CD4-positive, alpha-beta T cell treated with Interleukin-1 beta for 1 hour (primary cell): ENCODE data around the gene FAM171A1.
"Not testable (repeated sequence)": the region's sequence is repeated elsewhere in the genome, so short reads cannot be mapped to it uniquely, and the experiment has no call there.

Experiments
- DNase-seq, 2 donors: peaks; one replicate each; pipeline ENCODE4 v3.0.0-alpha.2; 2020 to 2022

The FAM171A1 gene

DNA sequence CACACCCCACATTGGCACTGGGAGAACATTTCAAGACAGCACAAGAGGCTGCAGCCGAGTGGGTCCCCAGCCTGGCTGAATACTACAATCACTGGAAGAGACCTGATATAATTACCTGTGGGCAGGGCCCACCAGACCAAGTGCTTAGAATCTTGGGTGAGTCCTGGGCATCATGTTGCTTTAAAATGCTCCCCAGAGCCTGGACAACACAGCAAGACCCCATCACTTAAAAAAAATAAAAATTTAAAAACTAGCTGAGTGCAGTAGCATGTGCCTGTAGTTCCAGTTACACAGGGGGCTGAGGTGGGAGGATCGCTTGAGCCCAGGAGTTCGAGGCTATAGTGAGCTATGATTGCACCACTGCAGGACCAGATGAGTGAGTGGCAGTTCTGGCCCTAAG, 28.1 kb downstream of the FAM171A1 start:
- DNase-seq = no peak

DNA sequence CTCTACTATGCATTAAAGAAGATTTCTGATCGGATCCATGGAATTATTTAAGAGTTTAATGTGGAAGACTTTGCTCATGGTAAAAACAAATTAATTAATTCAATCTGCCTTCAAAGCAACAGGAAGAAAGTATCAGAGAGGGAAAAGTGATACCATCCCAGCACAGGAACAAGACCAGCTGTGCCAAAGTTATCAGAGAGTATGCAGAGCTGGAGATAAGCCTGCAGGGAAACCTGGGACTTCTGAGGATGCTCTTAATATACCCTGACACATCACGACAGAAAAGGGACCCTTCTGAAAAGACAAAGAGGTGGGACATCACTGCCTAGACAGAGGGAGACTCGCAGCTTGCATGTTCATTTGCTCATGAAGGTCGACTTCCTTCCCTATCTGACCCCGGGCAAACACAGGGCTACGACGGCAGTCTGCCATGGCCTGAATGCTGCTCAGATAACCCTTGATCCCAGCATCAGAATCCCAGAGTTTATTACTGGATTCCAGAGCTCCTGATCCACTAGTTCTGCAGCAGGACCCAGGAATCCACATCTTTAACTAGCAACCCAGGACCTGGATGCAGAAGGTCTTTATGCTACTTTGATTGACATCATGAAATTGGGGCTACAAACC, 29.5 kb downstream of the FAM171A1 start:
- DNase-seq = no peak

DNA sequence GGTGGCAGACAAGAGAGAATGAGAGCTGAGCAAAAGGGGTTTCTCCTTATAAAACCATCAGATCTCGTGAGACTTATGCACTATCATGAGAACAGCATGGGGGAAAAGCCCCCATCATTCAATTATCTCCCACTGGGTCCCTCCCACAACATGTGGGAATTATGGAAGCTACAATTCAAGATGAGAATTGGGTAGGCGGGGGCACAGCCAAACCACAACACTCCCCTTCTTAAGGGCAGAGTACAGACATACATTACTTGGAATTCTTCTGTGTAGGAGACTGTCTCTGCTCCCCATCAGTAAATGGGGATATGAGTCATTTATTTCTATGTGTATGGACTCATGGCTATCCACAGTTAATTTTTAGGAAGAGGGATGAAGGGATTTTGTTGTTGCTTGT, 31.2 kb downstream of the FAM171A1 start:
- no peak for DNase-seq

DNA sequence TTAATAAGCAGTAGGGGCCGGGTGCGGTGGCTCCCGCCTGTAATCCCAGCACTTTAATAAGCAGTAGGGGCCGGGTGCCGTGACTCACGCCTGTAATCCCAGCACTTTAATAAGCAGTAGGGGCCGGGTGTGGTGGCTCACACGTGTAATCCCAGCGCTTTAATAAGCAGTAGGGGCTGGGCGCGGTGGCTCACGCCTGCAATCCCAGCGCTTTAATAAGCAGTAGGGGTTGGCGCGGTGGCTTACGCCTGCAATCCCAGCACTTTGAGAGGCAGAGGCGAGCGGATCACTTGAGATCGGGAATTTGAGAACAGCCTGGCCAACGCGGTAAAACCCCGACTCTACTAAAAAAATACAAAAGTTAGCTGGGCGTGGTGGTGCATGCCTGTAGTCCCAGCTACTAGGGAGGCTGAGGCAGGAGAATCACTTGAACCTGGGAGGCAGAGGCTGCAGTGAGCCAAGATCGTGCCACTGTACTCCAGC, 33.6 kb downstream of the FAM171A1 start:
- DNase-seq = not testable (repeated sequence)

DNA sequence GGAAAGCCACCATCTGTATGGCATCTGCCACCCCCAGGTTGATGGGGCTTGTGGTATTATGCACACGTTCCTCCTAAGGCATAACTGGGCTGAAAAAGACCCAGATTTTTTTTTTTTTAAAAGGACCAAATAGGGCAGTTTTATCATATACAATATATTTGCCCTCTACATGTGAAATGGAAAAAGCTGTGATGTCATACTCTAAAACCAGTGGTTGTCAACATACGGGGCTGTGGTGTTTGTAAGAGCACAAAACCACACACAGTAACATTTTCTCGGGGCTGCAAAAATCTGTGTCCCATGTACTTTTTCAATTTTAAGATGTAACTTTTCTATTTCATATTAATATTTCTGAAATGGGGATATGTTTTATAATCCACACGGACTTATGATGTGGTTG, 34.9 kb downstream of the FAM171A1 start:
- no peak for DNase-seq

DNA sequence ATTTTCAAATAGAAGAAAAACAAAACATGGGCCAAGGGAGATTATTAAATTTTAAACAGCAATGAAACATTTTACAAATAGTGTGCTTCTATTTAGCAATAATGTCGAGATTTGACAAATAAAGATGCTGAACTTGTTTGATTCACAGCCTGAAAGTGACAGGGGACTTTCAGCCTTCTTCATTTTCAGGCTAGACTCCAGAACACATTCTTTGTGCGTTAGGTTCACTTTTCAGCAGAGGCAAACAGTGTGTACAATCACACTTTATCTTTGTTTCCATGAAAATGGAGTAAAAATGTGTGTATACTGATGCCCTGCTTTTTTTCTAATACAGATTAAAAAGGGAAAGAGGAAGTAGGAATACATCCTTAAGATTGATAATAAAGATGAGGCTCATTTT, 35.6 kb downstream of the FAM171A1 start:
- DNase-seq = no peak

DNA sequence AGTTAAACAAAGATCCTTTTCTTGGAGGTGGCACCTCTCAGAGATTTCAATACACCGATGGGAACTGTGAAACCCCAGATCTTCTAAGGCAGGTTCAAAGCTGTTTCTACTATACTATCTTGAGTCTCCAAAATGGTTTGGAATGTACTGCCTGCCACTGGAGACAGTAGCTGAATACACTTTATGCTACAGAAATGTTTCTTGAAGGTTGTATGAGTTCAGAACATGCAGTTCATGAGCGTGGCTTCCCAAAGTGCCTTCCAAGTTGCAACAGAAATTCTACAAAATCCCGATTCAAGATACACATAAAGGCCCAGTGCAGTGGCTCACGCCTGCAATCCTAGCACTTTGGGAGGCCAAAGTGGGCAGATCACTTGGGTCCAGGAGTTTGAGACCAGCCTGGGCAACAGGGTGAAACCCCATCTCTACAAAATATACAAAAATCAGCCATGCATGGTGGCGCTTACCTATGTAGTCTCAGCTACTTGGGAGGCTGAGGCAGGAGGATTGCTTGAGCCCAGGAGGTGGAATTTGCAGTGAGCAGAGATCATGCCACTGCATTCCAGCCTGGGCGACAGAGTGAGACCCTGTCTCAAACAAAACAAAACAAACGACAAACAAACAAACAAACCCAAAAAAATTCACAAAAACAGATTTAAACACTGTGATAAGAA, 36.3 kb downstream of the FAM171A1 start:
- no peak for DNase-seq

DNA sequence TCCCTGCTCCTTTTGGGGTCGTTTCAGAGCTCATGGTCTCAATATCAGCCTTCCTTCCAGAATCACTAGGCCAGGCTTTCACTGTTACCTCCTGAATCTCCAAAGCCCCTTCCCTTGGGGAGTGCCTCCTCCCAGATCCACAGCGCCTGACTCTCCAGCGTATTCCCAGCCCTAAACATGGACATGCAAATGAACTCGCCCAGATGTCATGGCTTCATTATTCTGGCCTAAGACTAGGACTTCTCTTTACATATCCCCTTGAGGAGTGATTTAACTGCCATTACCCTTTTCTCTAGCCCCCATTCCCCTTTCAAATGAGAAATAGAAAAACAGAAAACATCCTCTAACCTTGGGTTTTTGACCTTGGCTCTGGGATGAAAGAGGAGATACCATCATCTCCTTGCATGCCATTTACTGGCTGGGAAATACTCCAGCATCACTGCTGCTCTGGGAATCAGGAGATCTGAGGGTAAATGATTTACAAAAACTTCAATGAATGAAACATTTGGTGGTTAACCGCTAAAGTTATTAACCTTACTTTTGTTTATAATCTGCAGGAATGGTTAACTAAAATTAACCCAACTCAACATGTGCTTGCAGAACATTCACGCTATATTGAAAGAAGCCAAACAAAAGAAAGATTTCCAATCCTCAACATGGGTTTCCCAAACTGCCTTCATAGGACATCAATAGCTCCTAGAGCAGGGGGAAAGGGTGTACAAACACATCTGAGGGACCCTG, 37.0 kb downstream of the FAM171A1 start:
- DNase-seq = no peak

DNA sequence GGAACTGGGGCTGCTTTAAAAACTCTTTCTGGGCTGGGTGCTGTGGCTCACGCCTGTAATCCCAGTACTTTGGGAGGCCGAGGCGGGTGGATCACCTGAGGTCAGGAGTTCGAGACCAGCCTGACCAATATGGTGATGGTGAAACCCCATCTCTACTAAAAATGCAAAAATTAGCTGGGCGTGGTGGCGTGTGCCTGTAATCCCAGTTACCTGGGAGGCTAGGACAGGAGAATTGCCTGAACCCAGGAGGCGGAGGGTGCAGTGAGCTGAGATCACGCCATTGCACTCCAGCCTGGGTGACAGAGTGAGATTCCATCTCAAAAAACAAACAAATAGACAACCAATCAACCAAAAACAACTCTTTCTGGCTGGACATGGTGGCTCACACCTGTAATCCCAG, 37.9 kb downstream of the FAM171A1 start:
- not testable (repeated sequence) for DNase-seq

DNA sequence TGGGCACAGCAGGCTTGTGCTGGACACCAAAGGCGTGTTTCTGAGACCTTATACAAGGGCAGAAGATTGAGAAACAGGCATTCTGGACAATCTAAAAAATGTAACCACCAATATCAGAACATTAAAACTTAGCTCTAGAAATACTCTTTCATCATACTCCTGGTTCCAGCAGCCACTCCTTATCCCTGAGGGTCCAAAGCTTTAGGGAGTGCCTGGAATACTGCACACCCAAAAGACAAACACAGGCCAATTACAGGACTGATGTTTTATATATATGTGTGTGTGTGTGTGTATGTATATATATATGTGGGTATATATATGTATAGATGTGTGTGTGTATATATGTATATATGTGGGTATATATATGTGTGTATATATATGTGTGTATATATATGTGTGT, 39.6 kb downstream of the FAM171A1 start:
- no peak for DNase-seq

DNA sequence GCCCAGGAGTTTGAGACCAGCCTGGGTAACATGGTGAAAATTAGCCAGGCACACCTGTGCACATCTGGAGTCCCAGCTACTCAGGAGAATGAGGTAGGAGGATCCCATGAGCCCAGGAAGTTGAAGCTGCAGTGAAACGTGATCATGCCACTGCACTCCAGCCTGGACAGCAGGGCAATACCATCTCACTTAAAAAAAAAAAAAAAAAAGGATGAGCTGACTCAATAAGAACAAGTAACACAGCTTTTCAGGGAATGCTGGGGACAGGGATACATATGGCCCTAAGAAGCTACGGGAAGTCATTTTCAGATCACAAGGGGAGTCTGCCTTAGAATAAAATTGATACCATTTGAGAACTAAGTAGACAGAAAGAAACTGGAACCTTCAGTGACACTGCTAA, 41.7 kb downstream of the FAM171A1 start:
- no peak for DNase-seq

DNA sequence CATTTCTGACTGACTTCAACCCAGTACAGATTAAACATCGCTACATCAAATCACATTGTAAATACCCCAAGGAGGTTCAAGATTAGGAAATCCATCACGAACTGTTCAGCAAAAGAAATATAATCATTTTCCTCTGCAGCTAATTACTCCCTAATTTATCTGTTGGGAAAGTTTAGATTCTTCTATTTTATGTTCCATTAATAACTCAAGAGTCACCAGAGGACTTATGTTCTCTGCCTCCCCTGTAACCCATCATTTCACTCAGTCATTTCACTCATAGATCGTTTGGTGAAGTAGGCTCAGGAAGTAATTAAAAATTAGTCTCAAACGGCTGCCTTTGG, 45.2 kb downstream of the FAM171A1 start:
- DNase-seq = no peak

DNA sequence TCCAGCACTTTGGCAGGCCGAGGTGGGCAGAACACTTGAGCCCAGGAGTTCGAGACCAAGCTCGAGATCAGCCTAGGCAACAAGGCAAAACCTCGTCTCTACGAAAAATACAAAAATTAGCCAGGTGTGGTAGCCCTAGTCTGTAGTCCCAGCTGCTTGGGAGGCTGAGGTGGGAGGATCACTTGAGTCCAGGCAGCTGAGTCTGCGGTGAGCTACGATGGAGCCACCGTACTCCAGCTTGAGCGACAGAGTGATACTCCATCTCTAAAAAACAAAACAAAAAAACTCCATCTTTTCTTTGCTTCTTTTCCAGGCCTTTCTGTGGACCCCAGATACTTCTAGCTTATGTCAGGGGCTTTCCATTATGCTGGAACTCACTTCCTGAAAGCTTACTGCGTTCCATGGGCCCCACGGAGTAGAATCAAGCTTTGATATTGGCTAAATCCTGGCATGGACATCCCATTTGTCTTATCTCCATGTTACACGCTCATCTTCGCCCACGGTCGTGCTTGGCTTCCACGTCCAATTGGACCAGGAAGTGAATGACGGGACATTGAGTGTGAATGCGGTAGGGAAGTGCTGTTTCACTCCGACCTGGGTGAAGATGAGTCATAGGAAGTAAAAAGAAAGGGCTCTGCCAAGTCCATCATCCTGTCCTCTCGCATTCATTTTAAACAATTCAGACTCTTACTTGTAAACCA, 45.7 kb downstream of the FAM171A1 start:
- no peak for DNase-seq

DNA sequence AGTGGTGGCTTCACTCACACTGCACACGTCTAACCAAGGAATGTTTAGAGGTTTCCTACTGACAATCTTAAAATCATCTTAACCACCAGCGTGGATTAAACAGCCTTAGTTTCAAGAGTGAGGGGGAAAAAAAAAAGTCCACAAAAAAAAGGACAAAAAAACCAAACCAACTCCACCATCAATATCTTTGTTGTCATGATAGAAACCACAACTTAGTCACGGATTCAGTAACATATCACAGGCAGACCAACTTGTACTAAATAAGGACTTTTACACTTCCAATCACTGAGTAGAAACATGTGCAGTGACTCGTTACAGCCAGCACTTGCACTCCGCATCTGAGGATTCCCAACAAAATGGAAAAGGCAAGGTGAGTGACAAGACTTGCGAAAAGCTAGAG, 46.5 kb downstream of the FAM171A1 start:
- no peak for DNase-seq

DNA sequence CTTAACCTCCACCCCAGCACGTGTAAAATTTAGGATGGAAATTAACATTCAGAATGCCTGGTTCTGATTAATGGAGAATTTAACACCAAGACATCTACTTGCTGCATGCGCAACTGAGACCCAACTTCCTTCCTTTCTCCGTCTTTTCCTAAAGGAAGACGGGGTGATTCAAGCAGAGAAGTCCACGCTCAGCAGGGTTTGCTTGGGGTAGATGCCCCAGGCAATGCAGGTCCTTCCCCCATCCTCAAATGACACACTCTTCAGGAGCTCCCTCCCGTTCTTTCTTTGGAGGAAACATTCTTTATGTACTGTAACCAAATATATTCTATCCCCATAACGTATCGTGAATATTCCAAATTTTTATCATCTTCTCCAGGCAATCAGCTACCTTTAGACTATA, 47.0 kb downstream of the FAM171A1 start:
- no peak for DNase-seq

DNA sequence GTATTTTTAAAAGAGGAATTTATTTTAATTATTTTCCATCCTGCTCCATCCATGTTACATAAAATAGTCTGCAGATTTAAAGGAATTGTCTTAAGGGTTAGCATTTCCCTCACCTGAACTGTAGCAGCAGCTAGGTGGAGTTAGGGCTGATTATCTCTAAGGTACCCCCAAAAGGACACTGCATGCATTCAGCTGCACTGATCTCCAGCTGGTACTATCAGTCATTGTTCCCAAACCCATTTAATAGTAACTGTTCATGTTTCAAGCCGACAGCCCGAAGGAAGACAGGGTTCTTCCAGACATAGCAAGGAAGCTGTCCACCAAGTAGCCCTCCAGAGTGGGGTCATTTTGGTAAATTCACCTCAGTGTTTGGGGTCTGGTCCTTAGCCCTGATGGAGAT, 48.7 kb downstream of the FAM171A1 start:
- DNase-seq = no peak

DNA sequence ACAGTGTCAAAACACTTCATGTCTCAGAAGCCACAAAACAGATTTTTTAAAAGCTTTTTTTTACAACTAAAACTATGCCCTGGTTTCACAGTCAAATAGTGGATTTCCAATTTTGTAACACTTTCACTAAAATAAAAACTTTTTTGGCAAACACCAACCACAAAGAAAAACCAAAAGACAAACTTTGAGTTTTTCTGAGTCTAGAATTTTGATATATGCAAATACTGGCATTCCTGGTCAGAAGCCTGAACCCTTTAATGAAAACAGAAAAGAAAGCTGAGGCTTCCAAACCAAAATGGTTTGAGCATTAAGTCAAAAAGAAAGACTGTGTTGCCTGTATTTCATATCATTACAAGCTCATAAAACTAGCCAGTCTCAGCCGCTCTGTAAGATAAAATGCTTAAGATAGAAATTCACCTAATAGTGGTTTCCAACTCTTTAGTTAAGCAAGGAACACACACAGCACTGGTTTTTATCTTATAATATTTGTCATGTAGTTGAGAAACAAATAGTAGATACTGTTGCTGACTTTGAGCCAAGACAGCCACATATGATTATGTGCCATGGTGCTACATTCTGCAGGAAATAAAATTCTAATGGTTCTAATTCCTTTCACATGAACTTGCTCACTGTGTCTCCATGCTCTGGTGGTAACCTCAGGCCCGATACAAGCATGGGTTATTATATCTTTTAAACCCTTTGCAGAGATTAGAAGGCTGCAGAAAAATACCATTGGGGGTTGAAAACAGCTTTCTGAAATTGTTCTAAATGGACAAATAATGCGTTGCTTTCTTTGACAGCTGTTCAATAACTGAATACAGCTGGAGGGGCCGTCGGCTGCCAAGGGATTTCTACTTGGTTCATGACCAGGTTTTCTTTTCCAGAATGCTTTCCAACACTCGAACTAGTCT, 49.4 kb downstream of the FAM171A1 start:
- no peak for DNase-seq

DNA sequence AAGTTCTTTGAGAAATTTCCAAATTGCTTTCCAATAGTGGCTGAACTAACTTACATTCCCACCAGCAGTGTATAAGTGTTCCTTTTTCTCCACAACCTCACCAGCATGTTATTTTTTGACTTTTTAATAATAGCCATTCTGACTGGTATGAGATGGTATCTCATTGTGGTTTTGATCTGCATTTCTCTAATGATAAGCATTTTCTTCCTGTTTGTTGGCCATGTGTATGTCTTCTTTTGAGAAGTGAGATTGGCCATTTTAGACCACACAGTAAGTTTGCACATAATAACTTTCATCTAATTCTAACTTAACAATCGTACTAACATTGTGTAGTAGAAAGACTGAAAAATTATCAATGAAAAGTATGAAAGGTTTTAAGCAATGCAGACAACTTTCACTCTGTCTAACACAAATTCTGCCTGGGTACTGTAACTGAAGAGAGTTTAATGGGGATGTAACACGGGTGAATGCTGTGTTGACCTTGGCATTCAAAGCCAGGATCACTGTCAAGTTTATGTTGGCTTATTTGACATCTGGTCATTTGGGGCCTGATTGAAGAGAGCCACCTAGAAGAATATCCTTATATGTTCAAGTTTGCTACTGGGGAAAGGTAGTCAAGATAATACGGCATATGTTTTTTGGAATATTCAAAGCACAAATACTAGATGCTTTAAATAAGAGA, 50.4 kb downstream of the FAM171A1 start:
- DNase-seq = no peak

DNA sequence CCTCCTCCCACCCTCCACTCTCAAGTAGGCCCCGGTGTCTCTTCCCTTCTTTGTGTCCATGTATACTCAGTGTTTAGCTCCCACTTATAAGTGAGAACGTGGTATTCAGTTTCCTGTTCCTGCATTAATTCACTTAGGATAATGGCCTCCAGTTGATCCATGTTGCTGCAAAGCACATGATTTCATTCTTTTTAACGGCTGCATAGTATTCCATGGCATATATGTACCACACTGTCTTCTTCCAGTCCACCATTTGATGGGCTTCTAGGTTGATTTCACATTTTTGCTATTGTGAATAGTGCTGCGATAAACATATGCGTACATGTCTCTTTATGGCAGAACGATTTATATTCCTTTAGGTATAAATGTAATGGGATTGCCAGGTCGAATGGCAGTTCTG, 51.0 kb downstream of the FAM171A1 start:
- no peak for DNase-seq

DNA sequence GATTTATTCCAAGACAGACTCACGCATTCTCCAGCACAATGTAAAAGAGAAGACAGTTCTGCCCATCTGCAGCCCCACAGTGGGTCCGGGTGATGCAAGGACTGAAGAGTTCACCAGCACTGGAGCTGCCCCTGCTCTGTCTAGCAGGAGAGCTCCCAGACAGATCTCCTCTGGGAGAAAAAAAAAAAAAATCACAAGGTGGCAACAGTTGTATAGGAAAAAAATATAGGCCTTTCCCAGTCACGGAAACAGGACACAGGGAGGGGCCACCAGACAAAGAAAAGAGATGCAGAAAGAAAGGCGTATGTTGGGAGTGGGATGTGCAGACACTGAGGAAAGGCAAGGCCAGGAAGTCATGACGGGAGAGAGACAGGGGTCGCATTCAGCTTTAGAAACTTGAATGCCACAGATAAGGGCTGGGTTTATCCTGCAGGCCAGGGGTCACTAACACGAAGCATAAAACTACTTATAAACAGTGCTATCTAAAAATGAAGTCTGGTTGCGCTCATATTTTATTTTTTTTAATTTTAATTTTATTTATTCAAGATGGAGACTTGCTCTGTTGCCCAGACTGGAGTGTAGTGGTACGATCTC, 54.1 kb downstream of the FAM171A1 start:
- DNase-seq = no peak

DNA sequence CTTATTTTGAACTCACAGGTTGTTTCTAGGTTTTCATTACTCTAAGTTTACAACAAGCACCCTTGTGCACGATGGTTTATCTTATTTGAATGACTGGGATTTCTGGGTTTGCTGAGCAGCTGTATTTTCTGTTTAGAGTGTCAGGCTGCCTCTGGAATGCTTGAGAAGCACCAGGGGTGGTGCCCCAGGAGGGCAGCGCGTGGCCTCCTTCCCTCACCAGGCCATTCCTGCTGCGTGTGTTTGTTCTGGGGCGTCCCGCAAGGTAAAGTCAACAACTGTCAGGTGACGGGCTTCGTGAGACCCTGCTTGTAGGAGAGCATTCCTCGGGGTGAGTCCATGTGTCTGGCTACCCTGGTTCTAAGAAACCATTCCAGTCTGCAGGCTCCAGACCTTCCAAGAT, 54.9 kb downstream of the FAM171A1 start:
- DNase-seq = no peak

DNA sequence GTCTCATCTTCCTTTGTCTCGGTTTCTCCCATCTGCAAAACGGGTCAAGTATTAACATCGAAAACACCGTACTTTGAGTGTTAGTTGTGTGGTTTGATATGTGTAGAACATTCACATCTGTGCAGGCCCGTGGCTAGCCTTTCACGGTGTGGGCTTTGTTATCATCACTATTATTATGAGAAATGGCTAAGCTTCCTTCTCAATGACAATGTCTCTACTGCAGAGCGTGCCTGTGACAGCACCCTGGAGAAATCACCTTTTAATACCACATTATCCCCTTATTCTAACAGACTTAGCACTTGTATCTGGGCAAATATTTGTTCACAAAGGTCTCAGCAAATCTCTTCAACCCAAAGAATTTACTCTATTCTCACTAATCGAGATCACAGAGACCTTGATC, 55.8 kb downstream of the FAM171A1 start:
- no peak for DNase-seq
